Activated gamma-delta T cell treated with Interleukin-2 at 50 U/mL for 16 hours (primary cell): ENCODE results near the gene AXL.
"Not testable (repeated sequence)": the region's sequence is repeated elsewhere in the genome, so short reads cannot be mapped to it uniquely, and the experiment has no call there.

Experiments used
- DNase-seq: peaks from one replicate; pipeline ENCODE4 v3.0.0-alpha.2; 2020

The AXL gene

GRCh38 chr19:41288673-41289530, 69.9 kb downstream of the AXL start:
- no peak for DNase-seq

- not testable (repeated sequence) for DNase-seq
Observed at GRCh38 chr19:41289814-41290213, 70.8 kb downstream of the AXL start.

GRCh38 chr19:41294393-41294792, 75.4 kb downstream of the AXL start:
- no peak for DNase-seq

GRCh38 chr19:41295499-41295898, 76.5 kb downstream of the AXL start:
- DNase-seq: no peak

- DNase-seq: no peak
Observed at GRCh38 chr19:41296433-41296871, 77.4 kb downstream of the AXL start.

GRCh38 chr19:41297628-41298347, 78.8 kb downstream of the AXL start:
- no peak for DNase-seq

GRCh38 chr19:41298348-41298964, 79.4 kb downstream of the AXL start:
- DNase-seq: peak; percentile 46

GRCh38 chr19:41299046-41299754, 80.2 kb downstream of the AXL start:
- no peak for DNase-seq

GRCh38 chr19:41299755-41300089, 80.7 kb downstream of the AXL start:
- peak; percentile 69 for DNase-seq

- no peak for DNase-seq
Observed at GRCh38 chr19:41300555-41300954, 81.5 kb downstream of the AXL start.

GRCh38 chr19:41302624-41303351, 83.8 kb downstream of the AXL start:
- DNase-seq: peak; percentile 77

- no peak for DNase-seq
Observed at GRCh38 chr19:41303954-41304353, 84.9 kb downstream of the AXL start.

- DNase-seq: no peak
Observed at GRCh38 chr19:41304706-41305483, 85.9 kb downstream of the AXL start.

GRCh38 chr19:41305927-41306793, 87.1 kb downstream of the AXL start:
- no peak for DNase-seq

- DNase-seq: no peak
Observed at GRCh38 chr19:41307090-41307875, 88.3 kb downstream of the AXL start.

- DNase-seq: no peak
Observed at GRCh38 chr19:41307954-41308449, 89.0 kb downstream of the AXL start.

GRCh38 chr19:41308450-41309179, 89.6 kb downstream of the AXL start:
- DNase-seq: peak; percentile 97

- DNase-seq: no peak
Observed at GRCh38 chr19:41309180-41310032, 90.4 kb downstream of the AXL start.
